Cardiac muscle cell (in vitro differentiated cells and primary cell): ENCODE measurements around the gene TARBP1. TPM values are rescaled to one million over a fixed set of nuclear protein-coding genes. Genes with fewer than 3 reads are reported as not detected.

Source experiments
- DNase-seq, 2 donors: peaks; one replicate each; pipeline versions ENCODE4 v3.0.0 to v3.0.0-alpha.2; 2010 to 2017; ENCODE audit warnings: low read depth in 1 of 2, low spot score in 1 of 2
- H3K27ac ChIP-seq: fragments of 200-600 bp; sonication (generic); 2 replicates; pipeline ENCODE4 v1.5.1; 2016
- H3K27me3 ChIP-seq: fragments of 200-600 bp; sonication (generic); 2 replicates; pipeline ENCODE4 v1.6.0; 2016; ENCODE audit warnings: control low read depth
- H3K36me3 ChIP-seq: fragments of 200-600 bp; sonication (generic); 2 replicates; pipeline ENCODE4 v1.5.1; 2016; ENCODE audit warnings: control low read depth
- H3K4me1 ChIP-seq: fragments of 200-600 bp; sonication (generic); 2 replicates; pipeline ENCODE4 v1.8.1; 2017; ENCODE audit warnings: low read depth, mild to moderate bottlenecking, mixed run types
- H3K4me3 ChIP-seq: fragments of 200-600 bp; sonication (generic); 2 replicates; pipeline ENCODE4 v1.5.1; 2016; ENCODE audit warnings: mild to moderate bottlenecking
- H3K9me3 ChIP-seq: fragments of 200-600 bp; sonication (generic); 2 replicates; pipeline ENCODE4 v1.5.1; 2017; ENCODE audit warnings: low read depth, mild to moderate bottlenecking, control low read depth
- CTCF ChIP-seq: IDR thresholded peaks from 2 replicates; pipeline ENCODE4 v1.5.1; 2012; ENCODE audit warnings: low read depth, mild to moderate bottlenecking, low read length
- polyA plus RNA-seq: library from polyadenylated mRNA; unstranded; fragments of >200 nt; fragmentation: Nextera tagmentation; extraction: Ambion mirVana; gene quantifications from 2 replicates; pipeline ENCODE4 v1.2.1, GENCODE V29; 2016
- total RNA-seq: library from RNA; depleted of rRNA; stranded (reverse); fragments of >200 nt; gene quantifications from 2 replicates; pipeline ENCODE4 v1.2.3, GENCODE V29; 2016

Gene TARBP1
- total and polyA plus RNA-seq, 2 experiments from 2014 or later: 25.6 to 34.3 TPM

- TF ChIP-seq CTCF: no peak
- peak; percentile 4 to 36 for DNase-seq
- peaks cover 6% of the 10 kb centered on the region for H3K36me3 ChIP-seq
- no peaks in the 10 kb centered on the region for H3K27me3 ChIP-seq
- no peaks in the 10 kb centered on the region for H3K4me1 ChIP-seq
- no peaks in the 10 kb centered on the region for H3K9me3 ChIP-seq
- H3K4me3 ChIP-seq: no peak overlapping the region
- no peak overlapping the region for H3K27ac ChIP-seq
Measured at GRCh38 chr1:234435620-234436019, 43.4 kb downstream of the TARBP1 start.

- no peaks in the 10 kb centered on the region for H3K27me3 ChIP-seq
- peaks cover 8% of the 10 kb centered on the region for H3K36me3 ChIP-seq
- no peak overlapping the region for H3K4me3 ChIP-seq
- no peaks in the 10 kb centered on the region for H3K9me3 ChIP-seq
- no peak overlapping the region for H3K27ac ChIP-seq
- H3K4me1 ChIP-seq: no peaks in the 10 kb centered on the region
- no peak for TF ChIP-seq CTCF
- DNase-seq: no peak
Measured at GRCh38 chr1:234434706-234435105, 44.3 kb downstream of the TARBP1 start.

DNA sequence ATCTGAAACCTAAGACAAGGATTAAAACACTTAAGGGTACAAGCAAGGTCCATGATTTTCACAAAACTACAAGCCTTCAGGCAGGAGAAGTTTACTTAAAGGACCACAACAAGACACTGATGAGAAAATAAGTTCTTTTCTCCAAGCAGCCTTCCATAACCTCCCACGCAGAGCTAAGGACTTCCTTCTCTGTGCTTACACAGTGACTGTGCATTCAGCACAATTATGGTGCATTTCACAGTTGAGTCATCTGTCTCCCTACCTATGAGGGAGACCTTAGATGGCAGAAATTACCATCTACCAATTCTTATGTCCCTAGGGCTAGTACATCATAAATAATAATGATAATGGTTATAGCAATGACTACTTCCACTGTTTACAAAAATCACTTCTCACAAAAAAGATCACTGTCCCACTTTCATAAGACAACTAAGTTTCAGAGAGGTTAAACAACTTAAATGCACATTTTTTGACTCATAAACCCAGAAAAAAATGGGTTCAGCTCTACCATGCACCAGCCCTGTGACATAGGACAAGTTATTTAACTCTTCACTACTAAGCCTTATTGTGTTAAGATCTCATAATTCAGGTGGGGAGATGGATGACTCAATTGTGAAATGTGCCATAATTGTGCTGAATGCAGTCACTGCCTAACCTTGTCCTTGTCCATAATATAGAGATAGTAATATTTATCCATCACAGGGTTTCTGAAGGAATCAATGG lies 45.3 kb downstream of the TARBP1 start:
- Histone ChIP-seq H3K4me1 (no peaks in the 10 kb centered on the region), H3K9me3 (no peaks in the 10 kb centered on the region), H3K27me3 (no peaks in the 10 kb centered on the region), H3K4me3 (no peak overlapping the region), H3K36me3 (peaks cover 16% of the 10 kb centered on the region), H3K27ac (no peak overlapping the region)
- no peak for TF ChIP-seq CTCF
- DNase-seq: peak in 1 of 2 donors; percentile 47

DNA sequence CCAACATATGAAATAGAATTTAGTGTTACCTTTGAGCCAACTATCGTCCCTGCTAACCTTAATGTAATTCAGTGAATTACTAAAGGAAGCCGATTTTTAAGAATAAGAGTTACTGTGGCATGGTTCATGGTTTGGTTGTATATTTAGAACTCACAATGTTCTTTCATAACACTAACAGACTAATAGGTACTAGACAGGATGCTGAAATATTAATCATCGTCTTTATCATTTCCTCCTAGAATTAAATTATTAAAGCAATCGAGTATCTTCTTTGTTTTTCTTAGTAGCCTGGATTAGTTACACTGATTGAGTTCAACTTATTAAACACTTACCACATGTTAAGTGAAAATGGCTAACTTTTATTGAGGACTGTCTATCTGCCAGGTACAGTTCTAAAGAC lies 47.7 kb downstream of the TARBP1 start:
- H3K9me3 ChIP-seq: no peaks in the 10 kb centered on the region

DNA sequence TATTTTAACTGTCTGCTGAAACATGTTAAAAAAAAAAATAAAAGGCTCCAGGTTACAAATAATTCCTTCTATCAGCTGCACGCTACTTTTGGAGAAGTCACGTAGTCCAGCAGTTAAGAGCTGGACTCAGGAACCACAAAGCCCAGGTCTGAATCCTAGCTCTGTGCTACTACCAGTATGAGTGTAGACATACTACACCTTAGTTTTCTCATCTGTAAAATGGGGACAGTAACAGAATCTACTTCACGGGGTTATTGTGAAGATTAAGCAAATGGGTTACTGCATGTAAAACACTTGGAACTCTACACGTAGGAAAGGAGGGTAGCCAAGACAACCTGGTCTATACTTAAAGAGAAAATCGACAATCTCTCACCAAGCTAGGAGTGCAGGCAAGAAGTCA lies 48.3 kb downstream of the TARBP1 start:
- Histone ChIP-seq H3K9me3 (no peaks in the 10 kb centered on the region), H3K27me3 (no peaks in the 10 kb centered on the region), H3K27ac (no peak overlapping the region), H3K4me3 (no peak overlapping the region), H3K4me1 (no peaks in the 10 kb centered on the region), H3K36me3 (peaks cover 24% of the 10 kb centered on the region)
- no peak for DNase-seq
- no peak for TF ChIP-seq CTCF

More for the DNA sequence above, 47.7 kb downstream of the TARBP1 start:
- Histone ChIP-seq H3K27me3 (no peaks in the 10 kb centered on the region), H3K27ac (no peak overlapping the region), H3K36me3 (peaks cover 24% of the 10 kb centered on the region), H3K4me3 (no peak overlapping the region), H3K4me1 (no peaks in the 10 kb centered on the region)
- no peak for DNase-seq
- TF ChIP-seq CTCF: no peak
